ENCODE results near the gene ANKAR.

GRCh38 chr2:189641590-189641989 lies 32.9 kb upstream of the ANKAR start:
- no peak for TF ChIP-seq CTCF (conservative IDR thresholded peaks at IDR 0.05; ENCODE audit: low read depth, low read length)
- no peak for TF ChIP-seq EZH2 (IDR thresholded peaks at IDR 0.05; ENCODE audit: borderline replicate concordance, low read depth, low read length, poor library complexity, severe bottlenecking)
